CD14-positive monocyte (primary cell): Measurements from ENCODE around the gene EP400. TPM values are rescaled to one million over a fixed set of nuclear protein-coding genes. Genes with fewer than 3 reads are reported as not detected.

Source experiments
- DNase-seq, 3 donors: peaks; one replicate each; pipeline ENCODE4 v3.0.0-alpha.2; 2011 to 2022
- H2AFZ ChIP-seq: 2 replicates; pipeline ENCODE4 v1.6.0; 2012; ENCODE audit warnings: mild to moderate bottlenecking, low read depth, low read length, inconsistent platforms; ENCODE audit not compliant: insufficient read depth, poor library complexity, severe bottlenecking
- H3K27ac ChIP-seq, 2 donors: 1 replicate in 1 of 2; 2 replicates in 1 of 2; pipeline ENCODE4 v1.5.1; 2012 to 2013; ENCODE audit warnings: low read length in 2 of 2, control low read depth in 1 of 2, inconsistent platforms in 1 of 2, low read depth in 1 of 2, mild to moderate bottlenecking in 1 of 2
- H3K27me3 ChIP-seq, 2 donors: one replicate each; pipeline versions ENCODE4 v1.6.0 to v1.6.1; 2011 to 2013; ENCODE audit warnings: low read length in 2 of 2; ENCODE audit not compliant: control insufficient read depth in 2 of 2, insufficient read depth in 2 of 2
- H3K36me3 ChIP-seq, 2 donors: replicated peaks in 1 of 2; 1 replicate in 1 of 2; 2 replicates in 1 of 2; pipeline versions ENCODE4 v1.5.1 to v1.6.1; 2012 to 2013; ENCODE audit warnings: low read length in 2 of 2, control low read depth in 1 of 2, inconsistent platforms in 1 of 2, mild to moderate bottlenecking in 1 of 2; ENCODE audit not compliant: insufficient read depth in 2 of 2, control insufficient read depth in 1 of 2
- H3K4me1 ChIP-seq, 2 donors: 1 replicate in 1 of 2; 2 replicates in 1 of 2; pipeline versions ENCODE4 v1.5.1 to v1.6.1; 2012 to 2013; ENCODE audit warnings: low read length in 2 of 2, control low read depth in 1 of 2, inconsistent platforms in 1 of 2, mild to moderate bottlenecking in 1 of 2, moderate library complexity in 1 of 2; ENCODE audit not compliant: insufficient read depth in 2 of 2, control insufficient read depth in 1 of 2
- H3K4me2 ChIP-seq: replicated peaks from 2 replicates; pipeline ENCODE3; 2012; ENCODE audit warnings: low read length, moderate library complexity, mild to moderate bottlenecking; ENCODE audit not compliant: poor library complexity, severe bottlenecking; ENCODE audit errors: extremely low read depth
- H3K4me3 ChIP-seq, 3 experiments: fragments of 200-600 bp in 1 of 3; sonication (generic) in 1 of 3; replicated peaks in 1 of 3; 1 replicate in 2 of 3; 2 replicates in 1 of 3; pipeline ENCODE4 v1.5.1; 2011 to 2013; ENCODE audit warnings: low read length in 3 of 3, mild to moderate bottlenecking in 3 of 3, control low read depth in 2 of 3, low read depth in 2 of 3, inconsistent platforms in 1 of 3, moderate library complexity in 1 of 3
- H3K79me2 ChIP-seq: 2 replicates; pipeline ENCODE4 v1.6.0; 2012; ENCODE audit warnings: mild to moderate bottlenecking, control low read depth, inconsistent platforms, low read length, moderate library complexity; ENCODE audit not compliant: insufficient read depth
- H3K9ac ChIP-seq: 2 replicates; pipeline ENCODE4 v1.6.0; 2017; ENCODE audit warnings: low read length, mild to moderate bottlenecking; ENCODE audit not compliant: insufficient read depth, poor library complexity, severe bottlenecking
- H3K9me3 ChIP-seq, 2 donors: replicated peaks in 1 of 2; 1 replicate in 1 of 2; 2 replicates in 1 of 2; pipeline versions ENCODE4 v1.5.1 to v1.6.1; 2012 to 2013; ENCODE audit warnings: low read length in 2 of 2, control low read depth in 1 of 2; ENCODE audit not compliant: control insufficient read depth in 1 of 2, insufficient read depth in 1 of 2
- H4K20me1 ChIP-seq: 2 replicates; pipeline ENCODE4 v1.6.0; 2012; ENCODE audit warnings: mild to moderate bottlenecking, low read length, control low read depth, moderate library complexity; ENCODE audit not compliant: insufficient read depth
- H3K27ac Mint-ChIP-seq, 7 donors: one replicate each; pipeline ENCODE4 v1.8.0; 2020; ENCODE audit warnings: mild to moderate bottlenecking in 7 of 7, mixed read lengths in 7 of 7, moderate library complexity in 6 of 7, inconsistent platforms in 2 of 7
- H3K27me3 Mint-ChIP-seq, 3 donors: one replicate each; pipeline ENCODE4 v1.8.0; 2021 to 2022; ENCODE audit warnings: low read depth in 3 of 3, mild to moderate bottlenecking in 3 of 3, mixed read lengths in 3 of 3, moderate library complexity in 3 of 3, inconsistent platforms in 1 of 3
- H3K36me3 Mint-ChIP-seq, 2 donors: one replicate each; pipeline ENCODE4 v1.8.0; 2020; ENCODE audit warnings: mixed read lengths in 2 of 2, inconsistent platforms in 1 of 2, mild to moderate bottlenecking in 1 of 2
- H3K4me1 Mint-ChIP-seq: one replicate; pipeline ENCODE4 v1.8.0; 2020; ENCODE audit warnings: mild to moderate bottlenecking, mixed read lengths
- H3K4me3 Mint-ChIP-seq, 2 donors: one replicate each; pipeline ENCODE4 v1.8.0; 2020; ENCODE audit warnings: mild to moderate bottlenecking in 2 of 2, mixed read lengths in 2 of 2, moderate library complexity in 1 of 2
- H3K9me3 Mint-ChIP-seq, 7 donors: one replicate each; pipeline ENCODE4 v1.8.0; 2020 to 2022; ENCODE audit warnings: mixed read lengths in 7 of 7, mild to moderate bottlenecking in 6 of 7, moderate library complexity in 6 of 7, inconsistent platforms in 2 of 7
- CTCF ChIP-seq: fragments of 200-600 bp; IDR thresholded peaks from one replicate; pipeline ENCODE4 v1.8.0; 2022; ENCODE audit warnings: antibody characterized with exemption, mild to moderate bottlenecking
- WGBS: methylation state at CpG from one replicate; pipeline ENCODE4 v1.1.5; 2013; ENCODE audit warnings: missing lambda C conversion rate; ENCODE audit not compliant: insufficient coverage; 5-methylcytosine and 5-hydroxymethylcytosine counted together
- intact Hi-C, 2 donors: fragments of 100-400 bp; cut with micrococcal nuclease; formaldehyde crosslinking; loops; one replicate each; pipeline versions ENCODE4 v1.15.0 to v1.15.1; 2023
- polyA plus RNA-seq, 3 donors: library from polyadenylated mRNA; depleted of rRNA in 1 of 3; unstranded in 2 of 3; stranded (reverse) in 1 of 3; fragments of 300-500 nt in 2 of 3; fragments of >200 nt in 1 of 3; fragmentation: Illumina TruSeq in 2 of 3; gene quantifications; 1 replicate in 2 of 3; 2 replicates in 1 of 3; pipeline ENCODE4 v1.2.3, GENCODE V29; 2012 to 2021

The EP400 gene
- polyA plus RNA-seq, 3 donors: 0.65 to 12.1 (median 0.81) TPM

GRCh38 chr12:131944601-131945251 is 5.0 kb upstream of the EP400 start:
- Histone ChIP-seq H3K4me1 (peaks cover 5 to 7% of the 10 kb centered on the region in 2 donors), H3K9ac (no peak overlapping the region), H3K27ac (no peak overlapping the region), H3K9me3 (no peaks in the 10 kb centered on the region), H2AFZ (no peak overlapping the region), H4K20me1 (no peaks in the 10 kb centered on the region), H3K27me3 (no peaks in the 10 kb centered on the region), H3K79me2 (no peaks in the 10 kb centered on the region), H3K36me3 (peaks cover 30 to 45% of the 10 kb centered on the region in 2 donors), H3K4me2 (no peak overlapping the region), H3K4me3 (no peak overlapping the region)
- Mint-ChIP-seq H3K4me1 (peaks cover 17% of the 10 kb centered on the region), H3K9me3 (no peaks in the 10 kb centered on the region), H3K27ac (no peak overlapping the region), H3K27me3 (peaks cover 1 to 3% (median 2%) of the 10 kb centered on the region in 3 donors), H3K36me3 (peaks cover 33 to 56% of the 10 kb centered on the region in 2 donors), H3K4me3 (peak overlapping the region in 1 of 2 donors; percentile 30)
- TF ChIP-seq CTCF: no peak
- WGBS: 93% methylated on average over 31 of the region's 35 CpGs
- no peak for DNase-seq
- intact Hi-C loops: loop anchor here in 1 of 2 donors (5.0 kb wide), 1 partner anchor 52 kb away; the partner anchor contains the start of gene ULK1

- no peak overlapping the region for H2AFZ ChIP-seq
- peaks cover 18 to 25% of the 10 kb centered on the region in 2 donors for H3K36me3 ChIP-seq
- peaks cover 0 to 3% (median 1%) of the 10 kb centered on the region in 3 donors for H3K27me3 Mint-ChIP-seq
- H3K9me3 ChIP-seq: no peaks in the 10 kb centered on the region
- no peak overlapping the region for H3K9ac ChIP-seq
- no peaks in the 10 kb centered on the region for H3K9me3 Mint-ChIP-seq
- peaks cover 27% of the 10 kb centered on the region for H3K4me1 Mint-ChIP-seq
- no peak overlapping the region for H3K27ac Mint-ChIP-seq
- no peak overlapping the region for H3K4me3 Mint-ChIP-seq
- peaks cover 16 to 23% of the 10 kb centered on the region in 2 donors for H3K4me1 ChIP-seq
- intact Hi-C loops: loop anchor here in 1 of 2 donors (5.0 kb wide), 1 partner anchor 54 kb away; the partner anchor contains the start of gene ULK1
- no peak overlapping the region for H3K27ac ChIP-seq
- peaks cover 18% of the 10 kb centered on the region for H3K79me2 ChIP-seq
- H3K4me2 ChIP-seq: no peak overlapping the region
- 100% methylated on average over 1 of the region's 6 CpGs for WGBS
- peaks cover 17% of the 10 kb centered on the region for H4K20me1 ChIP-seq
- H3K36me3 Mint-ChIP-seq: peaks cover 15 to 35% of the 10 kb centered on the region in 2 donors
- no peak overlapping the region for H3K4me3 ChIP-seq
- no peak for DNase-seq
- TF ChIP-seq CTCF: no peak
- H3K27me3 ChIP-seq: no peaks in the 10 kb centered on the region
Measured at GRCh38 chr12:131946757-131947156, 3.0 kb upstream of the EP400 start.
